ENCODE data around the gene FUBP1. TPM values are rescaled to one million over a fixed set of nuclear protein-coding genes. Genes with fewer than 3 reads are reported as not detected.
A peak's percentile ranks its signal among the peaks of the same experiment; 100 is the strongest.

Gene FUBP1
- total RNA-seq, 1 experiment from 2014 or later, result 295 TPM

DNA sequence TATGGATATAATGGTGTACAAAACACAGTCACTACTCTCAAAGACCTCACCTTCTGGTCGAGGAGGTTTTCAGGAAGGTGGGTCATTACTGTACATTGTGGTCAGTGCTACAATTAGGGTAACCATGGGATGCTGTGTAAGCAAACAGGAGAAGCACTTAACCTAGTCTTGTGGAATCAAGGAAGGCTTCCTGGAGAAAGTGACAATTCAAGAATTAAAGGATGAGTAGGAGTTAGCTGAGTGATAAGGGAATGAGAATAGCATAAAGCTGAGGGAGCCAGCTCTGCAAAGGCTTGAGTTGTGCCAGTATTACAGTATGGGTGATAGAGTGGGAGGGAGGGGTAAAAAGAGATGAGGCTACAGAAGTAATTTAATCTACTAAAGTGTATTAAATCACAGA lies 73.3 kb downstream of the FUBP1 start:
- Histone ChIP-seq H3K4me3 (no peak overlapping the region), H3K27me3 (no peaks in the 10 kb centered on the region), H3K9me3 (replicated peaks) (no peaks in the 10 kb centered on the region), H3K36me3 (peaks cover 12% of the 10 kb centered on the region), H3K27ac (no peak overlapping the region), H3K4me1 (no peaks in the 10 kb centered on the region)
- no peak for DNase-seq

DNA sequence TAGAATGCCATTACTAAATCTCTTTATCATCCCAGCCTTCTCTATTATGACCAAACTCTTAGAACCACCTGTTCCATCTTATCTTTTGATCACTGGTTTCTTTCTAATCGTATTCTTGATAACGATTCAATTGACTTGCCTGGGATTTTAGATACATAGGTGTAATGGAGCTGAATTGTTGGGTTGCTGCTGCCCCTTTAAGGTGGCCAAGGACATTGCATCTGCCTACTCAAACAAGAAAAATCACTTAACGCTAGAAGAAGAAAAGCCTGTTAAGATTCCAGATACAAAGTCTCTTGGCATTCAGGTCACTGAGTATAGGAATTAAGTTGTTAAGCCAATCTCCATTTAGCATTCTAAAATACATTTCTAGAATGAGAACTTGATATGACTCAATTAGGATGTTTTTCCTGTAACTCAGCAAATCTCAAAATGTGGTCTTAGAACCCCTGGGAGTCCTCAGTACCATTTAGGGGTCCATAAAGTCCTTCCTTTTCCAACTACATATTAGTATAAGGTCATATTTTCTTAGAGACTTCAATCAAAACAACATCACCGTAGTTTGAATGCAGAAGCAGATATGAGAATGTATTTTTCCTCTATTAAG lies 78.1 kb downstream of the FUBP1 start:
- Histone ChIP-seq H3K27me3 (no peaks in the 10 kb centered on the region), H3K4me1 (no peaks in the 10 kb centered on the region), H3K36me3 (no peaks in the 10 kb centered on the region), H3K27ac (no peak overlapping the region), H3K9me3 (replicated peaks) (0 out of 2 replicates have a peak, but pooled peaks cover 4% of the 10 kb centered on the region), H3K4me3 (no peak overlapping the region)
- DNase-seq, result peak; percentile 14 to 57

DNA sequence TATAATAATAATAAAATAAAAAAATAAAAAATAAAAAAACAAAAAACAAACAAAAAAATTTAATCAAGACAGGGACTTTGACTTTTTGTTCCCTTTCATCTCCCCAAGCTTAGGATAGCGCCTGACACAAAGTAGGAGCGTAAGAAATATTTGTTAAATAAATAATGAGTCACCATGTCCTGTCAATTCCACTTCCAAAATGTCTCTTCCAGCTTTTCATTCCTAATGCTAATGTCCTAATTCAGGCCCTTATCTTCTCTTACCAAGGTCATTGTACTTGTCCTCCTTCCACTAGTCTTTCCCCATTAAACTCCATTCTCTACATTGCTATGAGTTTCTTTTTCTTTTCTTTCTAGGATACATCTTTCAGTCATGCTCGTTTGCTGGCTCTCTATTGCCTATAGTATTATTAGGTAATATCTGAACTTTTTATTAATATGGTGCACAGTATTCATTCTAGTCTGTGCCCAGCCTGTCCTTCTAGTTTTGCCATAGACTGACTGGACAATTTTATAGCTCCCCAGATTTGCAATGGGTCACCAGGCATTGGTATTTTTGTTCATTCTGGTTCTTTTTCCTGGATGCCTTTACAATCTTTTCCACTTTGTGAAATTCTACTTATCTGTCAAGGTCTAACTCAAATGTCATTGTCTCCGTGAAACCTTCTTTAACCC lies 79.1 kb downstream of the FUBP1 start:
- Histone ChIP-seq H3K36me3 (peaks cover 6% of the 10 kb centered on the region; the same call in 1 of the 2 replicates), H3K9me3 (replicated peaks) (0 out of 2 replicates have a peak, but pooled peaks cover 4% of the 10 kb centered on the region)
- no peak for DNase-seq

More for the DNA sequence above, 79.1 kb downstream of the FUBP1 start:
- H3K4me1 ChIP-seq, result no peaks in the 10 kb centered on the region
- H3K27ac ChIP-seq, result no peak overlapping the region
- no peak overlapping the region for H3K4me3 ChIP-seq
- H3K27me3 ChIP-seq, result no peaks in the 10 kb centered on the region

Other genes with a start within 250 kb of the FUBP1 start
- 66.5 and 77.8 TPM in 2 replicates for gene USP33, start 219.2 kb downstream of the FUBP1 start, total RNA-seq (2014; rRNA removed; shearing (Covaris generic))
- 8.2 and 8.8 TPM in 2 replicates for gene MIGA1, start 199.4 kb downstream of the FUBP1 start, total RNA-seq (2014; rRNA removed; shearing (Covaris generic))
- gene NEXN, start 90.4 kb downstream of the FUBP1 start, total RNA-seq (2014; rRNA removed; shearing (Covaris generic)), result 6.9 and 9.0 TPM in 2 replicates
- gene DNAJB4, start 25.9 kb upstream of the FUBP1 start, total RNA-seq (2014; rRNA removed; shearing (Covaris generic)), result 30.6 and 35.0 TPM in 2 replicates
- gene GIPC2, start 66.9 kb upstream of the FUBP1 start, total RNA-seq (2014; rRNA removed; shearing (Covaris generic)), result not detected in 2 replicates

All from SJCRH30 (cell line).